AG10803 (cell line): ENCODE measurements around the gene POU2F1.

Experiments used
- DNase-seq: peaks from one replicate; pipeline ENCODE4 v3.0.0; 2010; ENCODE audit warnings: low read depth
- H3K4me3 ChIP-seq: 2 replicates; pipeline ENCODE4 v1.5.1; 2011; ENCODE audit warnings: mild to moderate bottlenecking, low read length, control low read depth
- CTCF ChIP-seq: conservative IDR thresholded peaks from 2 replicates; pipeline ENCODE4 v1.5.1; 2011; ENCODE audit warnings: mild to moderate bottlenecking, low read length, control low read depth, inconsistent platforms

The POU2F1 gene

GRCh38 chr1:167301355-167301754 is 80.7 kb downstream of the POU2F1 start:
- DNase-seq = no peak
- H3K4me3 ChIP-seq = no peak overlapping the region
- no peak for TF ChIP-seq CTCF

DNA sequence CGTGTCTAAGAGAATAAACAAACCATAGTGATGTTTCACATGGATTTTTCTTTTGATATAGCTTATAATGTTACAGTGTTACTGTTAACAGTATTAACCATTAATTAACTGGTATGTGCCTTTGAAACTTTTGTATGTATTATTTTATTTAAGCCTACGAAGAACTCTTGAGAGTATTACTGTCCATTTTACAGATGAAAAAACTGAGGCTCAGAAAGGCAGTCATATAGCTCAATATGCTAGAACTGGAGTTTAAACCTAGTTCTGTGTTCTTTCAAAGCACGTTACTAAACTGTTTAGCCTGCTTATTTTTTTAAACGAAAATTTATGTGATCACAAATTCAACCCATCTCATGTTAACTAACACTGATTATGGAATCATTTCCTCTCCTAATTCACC is 83.5 kb downstream of the POU2F1 start:
- H3K4me3 ChIP-seq = no peak overlapping the region
- no peak for TF ChIP-seq CTCF

DNA sequence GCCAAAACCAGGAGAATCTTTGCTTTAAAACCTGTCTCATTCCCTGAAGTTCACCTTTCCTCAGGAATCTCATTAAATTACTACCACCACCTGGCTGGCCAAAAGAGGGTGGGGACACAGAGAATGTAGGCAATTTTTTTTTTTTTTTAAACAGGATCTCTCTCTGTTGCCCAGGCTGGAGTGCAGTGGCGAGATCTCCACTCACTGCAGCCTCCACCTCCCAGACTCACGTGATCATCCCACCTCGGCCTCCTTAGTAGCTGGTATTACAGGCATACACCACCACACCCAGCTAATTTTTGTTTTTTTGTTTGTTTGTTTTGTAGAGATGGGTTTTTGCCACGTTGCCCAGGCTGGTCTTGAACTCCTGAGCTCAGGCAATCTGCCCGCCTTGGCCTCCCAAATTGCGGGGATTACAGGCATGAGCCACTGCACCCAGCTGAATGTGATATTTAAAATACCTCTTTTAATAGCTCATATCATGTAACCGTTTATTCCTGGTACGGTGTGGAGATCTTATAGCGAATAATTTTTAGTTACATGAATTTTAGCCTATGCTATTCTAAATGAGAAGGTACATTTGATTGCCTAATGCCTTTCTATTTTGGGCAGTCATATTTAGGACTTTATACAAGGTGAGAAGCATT is 84.5 kb downstream of the POU2F1 start:
- no peak overlapping the region for H3K4me3 ChIP-seq
- DNase-seq = no peak
- no peak for TF ChIP-seq CTCF

More for the DNA sequence above, 83.5 kb downstream of the POU2F1 start:
- no peak for DNase-seq

GRCh38 chr1:167305706-167306277 is 85.1 kb downstream of the POU2F1 start:
- no peak for DNase-seq
- no peak overlapping the region for H3K4me3 ChIP-seq
- no peak for TF ChIP-seq CTCF

GRCh38 chr1:167310732-167311131 is 90.0 kb downstream of the POU2F1 start:
- no peak for DNase-seq
- no peak for TF ChIP-seq CTCF
- H3K4me3 ChIP-seq = no peak overlapping the region

DNA sequence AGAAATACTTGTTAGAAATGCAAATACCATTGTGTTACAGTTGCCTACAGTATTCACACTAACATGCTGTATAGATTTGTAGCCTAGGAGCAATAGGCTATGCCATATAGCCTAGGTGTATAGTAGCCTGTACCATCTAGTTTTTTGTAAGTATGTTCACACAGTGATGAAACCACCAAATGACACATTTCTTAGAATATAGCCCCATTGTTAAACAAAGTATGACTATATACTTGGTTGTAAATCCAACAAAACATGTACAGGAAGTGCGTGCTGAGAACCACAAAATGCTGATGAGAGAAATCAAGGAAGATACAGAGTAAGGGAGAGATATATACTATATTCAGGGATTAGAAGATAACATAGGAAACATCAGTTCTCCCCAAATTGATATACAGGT is 92.2 kb downstream of the POU2F1 start:
- DNase-seq = no peak
- no peak overlapping the region for H3K4me3 ChIP-seq
- TF ChIP-seq CTCF = no peak

- no peak for TF ChIP-seq CTCF
- no peak overlapping the region for H3K4me3 ChIP-seq
- no peak for DNase-seq
Observed at GRCh38 chr1:167314671-167315070, 94.0 kb downstream of the POU2F1 start.
